ENCODE data around the gene IAH1.

DNA sequence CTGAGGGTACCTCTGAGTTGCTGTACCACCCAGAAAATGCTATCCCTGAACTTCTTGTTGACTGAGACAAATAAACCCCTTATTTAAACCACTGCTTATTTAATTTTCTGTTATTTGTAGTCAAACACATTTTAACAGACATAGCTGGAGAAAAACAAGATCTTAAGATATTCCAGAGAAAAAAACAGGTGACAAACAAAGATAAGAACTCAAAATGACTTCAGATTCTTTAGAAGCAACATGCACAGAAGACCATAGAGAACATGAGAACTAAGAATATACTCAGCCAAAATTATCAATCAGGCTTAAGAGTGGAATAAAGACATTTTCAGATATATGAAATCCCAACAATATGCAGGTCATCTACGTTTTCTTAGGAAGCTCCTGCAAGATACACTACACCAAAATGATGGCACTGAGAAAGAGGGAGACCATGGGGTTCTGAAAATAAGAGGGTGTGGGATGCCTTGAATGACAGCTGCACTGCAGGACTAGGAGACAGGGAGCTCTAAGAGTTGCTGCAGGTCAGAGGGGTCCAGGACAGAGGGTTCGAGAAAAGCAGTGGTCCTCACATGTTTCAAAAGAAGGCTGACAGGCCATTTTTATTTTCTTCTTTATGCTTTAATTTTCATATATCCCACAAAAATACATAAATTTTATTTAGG is 42.9 kb downstream of the IAH1 start:
- TF ChIP-seq, protein P1, sequence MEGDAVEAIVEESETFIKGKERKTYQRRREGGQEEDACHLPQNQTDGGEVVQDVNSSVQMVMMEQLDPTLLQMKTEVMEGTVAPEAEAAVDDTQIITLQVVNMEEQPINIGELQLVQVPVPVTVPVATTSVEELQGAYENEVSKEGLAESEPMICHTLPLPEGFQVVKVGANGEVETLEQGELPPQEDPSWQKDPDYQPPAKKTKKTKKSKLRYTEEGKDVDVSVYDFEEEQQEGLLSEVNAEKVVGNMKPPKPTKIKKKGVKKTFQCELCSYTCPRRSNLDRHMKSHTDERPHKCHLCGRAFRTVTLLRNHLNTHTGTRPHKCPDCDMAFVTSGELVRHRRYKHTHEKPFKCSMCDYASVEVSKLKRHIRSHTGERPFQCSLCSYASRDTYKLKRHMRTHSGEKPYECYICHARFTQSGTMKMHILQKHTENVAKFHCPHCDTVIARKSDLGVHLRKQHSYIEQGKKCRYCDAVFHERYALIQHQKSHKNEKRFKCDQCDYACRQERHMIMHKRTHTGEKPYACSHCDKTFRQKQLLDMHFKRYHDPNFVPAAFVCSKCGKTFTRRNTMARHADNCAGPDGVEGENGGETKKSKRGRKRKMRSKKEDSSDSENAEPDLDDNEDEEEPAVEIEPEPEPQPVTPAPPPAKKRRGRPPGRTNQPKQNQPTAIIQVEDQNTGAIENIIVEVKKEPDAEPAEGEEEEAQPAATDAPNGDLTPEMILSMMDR (IDR thresholded peaks at IDR 0.05; ENCODE audit: insufficient read depth, low read depth, low read length): no peak
- TF ChIP-seq EZH2 (IDR thresholded peaks at IDR 0.05; ENCODE audit: insufficient read depth, low read length): no peak

Data from astrocyte (in vitro differentiated cells and primary cell).